ENCODE data around the gene EXOC2. TPM values are rescaled to one million over a fixed set of nuclear protein-coding genes. Genes with fewer than 3 reads are reported as not detected.

The EXOC2 gene
- total RNA-seq, 4 donors from 2014 or later: 25.6 to 37.1 (median 30.8) TPM

DNA sequence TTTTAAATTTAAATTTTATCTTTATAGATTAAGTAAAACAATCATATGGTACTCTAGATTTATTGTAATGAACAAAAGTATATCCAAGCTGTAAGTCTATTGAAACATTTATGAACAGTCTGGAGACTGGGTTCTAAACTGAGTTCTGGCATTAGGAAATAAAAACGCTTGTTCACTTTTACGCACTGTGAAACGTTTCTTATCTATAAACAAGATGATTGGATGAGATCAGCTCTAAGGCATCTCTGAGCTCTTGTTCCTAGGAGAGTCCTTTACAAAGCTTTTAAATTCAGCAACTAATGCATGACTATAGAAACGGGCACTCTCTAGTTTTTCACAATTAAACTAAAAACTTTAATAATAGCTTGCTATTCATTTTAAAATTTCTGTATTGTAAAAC lies 42.8 kb downstream of the EXOC2 start:
- DNase-seq: no peak
- no peak overlapping the region for H3K4me3 ChIP-seq (replicated peaks in 1 of 3)
- no peaks in the 10 kb centered on the region for H3K4me1 ChIP-seq
- TF ChIP-seq POLR2A (IDR thresholded peaks at IDR 0.05): no peak
- TF ChIP-seq, protein P1, sequence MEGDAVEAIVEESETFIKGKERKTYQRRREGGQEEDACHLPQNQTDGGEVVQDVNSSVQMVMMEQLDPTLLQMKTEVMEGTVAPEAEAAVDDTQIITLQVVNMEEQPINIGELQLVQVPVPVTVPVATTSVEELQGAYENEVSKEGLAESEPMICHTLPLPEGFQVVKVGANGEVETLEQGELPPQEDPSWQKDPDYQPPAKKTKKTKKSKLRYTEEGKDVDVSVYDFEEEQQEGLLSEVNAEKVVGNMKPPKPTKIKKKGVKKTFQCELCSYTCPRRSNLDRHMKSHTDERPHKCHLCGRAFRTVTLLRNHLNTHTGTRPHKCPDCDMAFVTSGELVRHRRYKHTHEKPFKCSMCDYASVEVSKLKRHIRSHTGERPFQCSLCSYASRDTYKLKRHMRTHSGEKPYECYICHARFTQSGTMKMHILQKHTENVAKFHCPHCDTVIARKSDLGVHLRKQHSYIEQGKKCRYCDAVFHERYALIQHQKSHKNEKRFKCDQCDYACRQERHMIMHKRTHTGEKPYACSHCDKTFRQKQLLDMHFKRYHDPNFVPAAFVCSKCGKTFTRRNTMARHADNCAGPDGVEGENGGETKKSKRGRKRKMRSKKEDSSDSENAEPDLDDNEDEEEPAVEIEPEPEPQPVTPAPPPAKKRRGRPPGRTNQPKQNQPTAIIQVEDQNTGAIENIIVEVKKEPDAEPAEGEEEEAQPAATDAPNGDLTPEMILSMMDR (IDR thresholded peaks at IDR 0.05): no peak
- H3K9me3 ChIP-seq: no peaks in the 10 kb centered on the region
- H3K27ac ChIP-seq: no peak overlapping the region
- no peaks in the 10 kb centered on the region for H3K36me3 ChIP-seq
- H3K27me3 ChIP-seq: no peaks in the 10 kb centered on the region
- intact Hi-C loops (cut with DNase I): no loop called here
- 80 to 81% methylated on average over 4 of the region's 4 CpGs for WGBS, 2 donors

GRCh38 chr6:642805-643204 lies 50.1 kb downstream of the EXOC2 start:
- intact Hi-C loops (cut with DNase I): no loop called here
- H3K36me3 ChIP-seq: no peaks in the 10 kb centered on the region
- no peak for DNase-seq

GRCh38 chr6:641225-641985 lies 51.5 kb downstream of the EXOC2 start:
- Histone ChIP-seq H3K4me3 (replicated peaks in 1 of 3) (no peak overlapping the region), H3K27ac (no peak overlapping the region), H3K9me3 (no peaks in the 10 kb centered on the region), H3K4me1 (no peaks in the 10 kb centered on the region), H3K27me3 (no peaks in the 10 kb centered on the region), H3K36me3 (no peaks in the 10 kb centered on the region)
- no peak for DNase-seq
- WGBS, 2 donors: 97% methylated on average over 8 of the region's 8 CpGs
- intact Hi-C loops (cut with DNase I): no loop called here
- no peak for TF ChIP-seq POLR2A (IDR thresholded peaks at IDR 0.05)
- TF ChIP-seq, protein P1 (IDR thresholded peaks at IDR 0.05): no peak

More at GRCh38 chr6:642805-643204, 50.1 kb downstream of the EXOC2 start:
- Histone ChIP-seq H3K27ac (no peak overlapping the region), H3K27me3 (no peaks in the 10 kb centered on the region), H3K4me1 (no peaks in the 10 kb centered on the region), H3K9me3 (no peaks in the 10 kb centered on the region), H3K4me3 (replicated peaks in 1 of 3) (no peak overlapping the region)
- TF ChIP-seq, protein P1 (IDR thresholded peaks at IDR 0.05): no peak
- TF ChIP-seq POLR2A (IDR thresholded peaks at IDR 0.05): no peak

GRCh38 chr6:636488-636887 lies 56.5 kb downstream of the EXOC2 start:
- intact Hi-C loops (cut with DNase I): no loop called here
- H3K4me3 ChIP-seq (replicated peaks in 1 of 3): no peak overlapping the region
- no peak for DNase-seq
- no peaks in the 10 kb centered on the region for H3K27me3 ChIP-seq
- H3K9me3 ChIP-seq: no peaks in the 10 kb centered on the region
- H3K4me1 ChIP-seq: no peaks in the 10 kb centered on the region
- 77 to 84% methylated on average over 5 of the region's 5 CpGs for WGBS, 2 donors
- TF ChIP-seq, protein P1 (IDR thresholded peaks at IDR 0.05): no peak
- TF ChIP-seq POLR2A (IDR thresholded peaks at IDR 0.05): no peak
- no peaks in the 10 kb centered on the region for H3K36me3 ChIP-seq
- no peak overlapping the region for H3K27ac ChIP-seq

DNA sequence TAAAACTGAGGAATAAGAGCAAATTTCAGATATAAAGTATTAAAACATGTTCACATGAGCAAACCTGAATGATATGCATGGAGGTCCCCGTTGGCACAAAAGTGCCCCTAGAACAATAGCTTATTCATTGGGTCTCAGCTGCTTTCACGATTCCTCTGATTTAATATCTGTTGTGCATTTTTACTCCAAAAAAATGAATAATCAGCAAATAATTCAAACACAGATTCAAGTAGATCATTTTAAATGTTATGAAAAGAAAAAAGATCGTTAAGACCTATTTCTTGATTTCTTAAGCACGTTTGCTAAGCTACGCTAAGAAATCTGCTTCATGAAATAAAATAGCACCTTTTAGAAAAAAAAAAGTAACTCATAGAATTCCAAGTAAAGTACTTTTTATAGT lies 57.7 kb downstream of the EXOC2 start:
- intact Hi-C loops (cut with DNase I): no loop called here
- no peak for DNase-seq
- Histone ChIP-seq H3K27me3 (no peaks in the 10 kb centered on the region), H3K36me3 (no peaks in the 10 kb centered on the region), H3K27ac (no peak overlapping the region), H3K9me3 (no peaks in the 10 kb centered on the region), H3K4me1 (no peaks in the 10 kb centered on the region), H3K4me3 (replicated peaks in 1 of 3) (no peak overlapping the region)
- 92 to 93% methylated on average over 5 of the region's 5 CpGs for WGBS, 2 donors
- no peak for TF ChIP-seq POLR2A (IDR thresholded peaks at IDR 0.05)
- TF ChIP-seq, protein P1 (IDR thresholded peaks at IDR 0.05): no peak

Data from thyroid gland (tissue), 4 donors.